Neural cell (in vitro differentiated cells): ENCODE measurements around the gene AADAT. TPM values are rescaled to one million over a fixed set of nuclear protein-coding genes. Genes with fewer than 3 reads are reported as not detected.

Source experiments
- H2AFZ ChIP-seq: fragments of 200-600, 300-800 bp; sonication (generic), shearing (Covaris generic); 2 replicates; pipeline ENCODE4 v1.6.0; 2014; ENCODE audit warnings: low read depth, mild to moderate bottlenecking, antibody characterized with exemption, low read length, moderate library complexity
- H3F3A ChIP-seq: fragments of 200-600 bp; shearing (Covaris generic); 2 replicates; pipeline ENCODE4 v1.6.1; 2016; ENCODE audit warnings: mild to moderate bottlenecking, moderate library complexity, mixed read lengths, antibody characterized with exemption, low read length; ENCODE audit not compliant: insufficient read depth, poor library complexity, severe bottlenecking
- H3K27ac ChIP-seq: fragments of 200-600, 300-800 bp; sonication (generic), shearing (Covaris generic); 2 replicates; pipeline ENCODE4 v1.5.1; 2014; ENCODE audit warnings: mild to moderate bottlenecking, low read length, moderate library complexity
- H3K27me3 ChIP-seq: fragments of 300-800, 200-600 bp; sonication (generic), shearing (Covaris generic); 2 replicates; pipeline ENCODE4 v1.6.0; 2014; ENCODE audit warnings: mild to moderate bottlenecking, low read depth, low read length, moderate library complexity; ENCODE audit not compliant: insufficient read depth
- H3K36me3 ChIP-seq: fragments of 300-800, 200-600 bp; sonication (generic), shearing (Covaris generic); 2 replicates; pipeline ENCODE4 v1.5.1; 2014; ENCODE audit warnings: mild to moderate bottlenecking, antibody characterized with exemption, low read length, moderate library complexity; ENCODE audit not compliant: insufficient read depth
- H3K4me2 ChIP-seq: fragments of 300-800, 200-600 bp; sonication (generic), shearing (Covaris generic); 2 replicates; pipeline ENCODE4 v1.6.0; 2014; ENCODE audit warnings: mild to moderate bottlenecking, low read length
- H3K4me3 ChIP-seq: fragments of 300-800, 200-600 bp; sonication (generic), shearing (Covaris generic); 2 replicates; pipeline ENCODE4 v1.5.1; 2014; ENCODE audit warnings: mild to moderate bottlenecking, low read length, moderate library complexity
- H3K79me2 ChIP-seq: fragments of 200-600 bp; shearing (Covaris generic); replicated peaks from 2 replicates; pipeline ENCODE4 v1.6.0; 2014; ENCODE audit warnings: mild to moderate bottlenecking, low read length, moderate library complexity; ENCODE audit not compliant: insufficient read depth
- H3K9ac ChIP-seq: fragments of 300-800, 200-600 bp; sonication (generic), shearing (Covaris generic); 2 replicates; pipeline ENCODE4 v1.6.1; 2016; ENCODE audit warnings: mild to moderate bottlenecking, low read length, mixed read lengths
- H3K9me2 ChIP-seq: fragments of 200-600 bp; shearing (Covaris generic); 2 replicates; pipeline ENCODE4 v1.6.1; 2016; ENCODE audit warnings: mild to moderate bottlenecking, low read length, mixed read lengths; ENCODE audit not compliant: insufficient read depth
- H3K9me3 ChIP-seq: fragments of 200-600, 300-800 bp; sonication (generic), shearing (Covaris generic); 2 replicates; pipeline ENCODE4 v1.6.1; 2016; ENCODE audit warnings: mild to moderate bottlenecking, mixed run types, low read length, moderate library complexity, mixed read lengths
- H4K20me1 ChIP-seq: fragments of 200-600 bp; shearing (Covaris generic); 2 replicates; pipeline ENCODE4 v1.6.1; 2016; ENCODE audit warnings: mild to moderate bottlenecking, mixed run types; ENCODE audit not compliant: insufficient read depth
- EP300 ChIP-seq: fragments of 450-650 bp; conservative IDR thresholded peaks from 2 replicates; pipeline ENCODE4 v1.6.1; 2014; ENCODE audit warnings: antibody characterized with exemption, mild to moderate bottlenecking, moderate library complexity; ENCODE audit not compliant: poor library complexity, severe bottlenecking
- EZH2 ChIP-seq: fragments of 200-600, 300-800 bp; shearing (Covaris generic), sonication (generic); IDR thresholded peaks from 2 replicates; pipeline ENCODE4 v1.6.1; 2014; ENCODE audit warnings: antibody characterized with exemption, low read length, borderline replicate concordance, mild to moderate bottlenecking; ENCODE audit not compliant: insufficient read depth, poor library complexity, severe bottlenecking
- MXI1 ChIP-seq: fragments of 450-650 bp; conservative IDR thresholded peaks from 2 replicates; pipeline ENCODE4 v1.6.1; 2014; ENCODE audit warnings: antibody characterized with exemption, mild to moderate bottlenecking; ENCODE audit not compliant: poor library complexity, severe bottlenecking
- POLR2AphosphoS5 ChIP-seq: IDR thresholded peaks from 2 replicates; pipeline ENCODE4 v1.6.1; 2012
- RAD21 ChIP-seq: fragments of 450-650 bp; conservative IDR thresholded peaks from 2 replicates; pipeline ENCODE4 v1.6.1; 2014; ENCODE audit warnings: antibody characterized with exemption, mild to moderate bottlenecking, moderate library complexity
- SMC3 ChIP-seq: fragments of 450-650 bp; conservative IDR thresholded peaks from 2 replicates; pipeline ENCODE4 v1.6.1; 2014; ENCODE audit warnings: antibody characterized with exemption, mild to moderate bottlenecking, moderate library complexity; ENCODE audit not compliant: poor library complexity
- TAF1 ChIP-seq: IDR thresholded peaks from 2 replicates; pipeline ENCODE4 v1.6.1; 2012; ENCODE audit warnings: low read depth
- polyA plus RNA-seq: library from polyadenylated mRNA; depleted of rRNA; stranded (reverse); fragments of >200 nt; gene quantifications from 2 replicates; pipeline ENCODE4 v1.2.3, GENCODE V29; 2014
- TF ChIP-seq, protein P1 (sequence below): fragments of 450-650 bp; IDR thresholded peaks from 2 replicates; pipeline ENCODE4 v1.5.1; 2014; ENCODE audit warnings: antibody characterized with exemption, mild to moderate bottlenecking, moderate library complexity; ENCODE audit not compliant: poor library complexity, severe bottlenecking
- TF ChIP-seq, protein P2 (sequence below): IDR thresholded peaks from 2 replicates; pipeline ENCODE4 v1.6.1; 2012; ENCODE audit warnings: borderline replicate concordance

The AADAT gene
- polyA plus RNA-seq, 1 donor from 2014 or later = 79.3 TPM

DNA sequence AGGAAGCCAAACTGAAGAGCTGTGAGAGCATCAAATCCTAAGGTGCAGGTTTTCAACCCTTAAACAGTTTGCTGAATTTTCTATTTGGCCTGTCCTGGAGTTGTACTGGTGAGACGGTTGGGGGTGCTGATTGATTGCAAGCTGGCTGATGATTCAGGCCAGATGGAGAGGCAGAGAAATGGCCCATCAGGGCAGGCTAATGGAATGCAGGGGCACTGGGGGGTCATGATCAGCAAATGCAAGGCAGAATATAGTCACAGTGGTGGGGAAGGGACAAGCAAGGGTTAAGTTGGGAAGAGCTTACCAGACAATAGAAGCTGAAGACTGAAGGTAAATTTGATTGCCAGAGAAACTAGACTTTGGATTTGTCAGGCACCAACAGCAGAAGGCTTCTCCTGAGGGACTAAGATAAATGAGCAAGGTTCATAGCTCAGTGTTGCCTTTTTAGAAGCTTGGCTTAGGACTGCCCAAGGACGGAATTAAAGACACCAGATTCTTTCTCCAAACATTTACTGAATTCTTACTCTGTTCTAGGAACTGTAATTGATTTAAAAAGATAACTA lies 4.3 kb upstream of the AADAT start:
- Histone ChIP-seq H3K27me3 (no peaks in the 10 kb centered on the region), H3K79me2 (no peaks in the 10 kb centered on the region), H3K4me2 (no peak overlapping the region), H3K4me3 (no peak overlapping the region), H3K9me2 (no peaks in the 10 kb centered on the region), H3K9ac (no peak overlapping the region), H3K27ac (no peak overlapping the region), H3K9me3 (no peaks in the 10 kb centered on the region), H3K36me3 (no peaks in the 10 kb centered on the region), H2AFZ (no peak overlapping the region), H3F3A (no peaks in the 10 kb centered on the region), H4K20me1 (no peaks in the 10 kb centered on the region)
- no peak for TF ChIP-seq SMC3
- no peak for TF ChIP-seq EP300
- TF ChIP-seq, protein P1, sequence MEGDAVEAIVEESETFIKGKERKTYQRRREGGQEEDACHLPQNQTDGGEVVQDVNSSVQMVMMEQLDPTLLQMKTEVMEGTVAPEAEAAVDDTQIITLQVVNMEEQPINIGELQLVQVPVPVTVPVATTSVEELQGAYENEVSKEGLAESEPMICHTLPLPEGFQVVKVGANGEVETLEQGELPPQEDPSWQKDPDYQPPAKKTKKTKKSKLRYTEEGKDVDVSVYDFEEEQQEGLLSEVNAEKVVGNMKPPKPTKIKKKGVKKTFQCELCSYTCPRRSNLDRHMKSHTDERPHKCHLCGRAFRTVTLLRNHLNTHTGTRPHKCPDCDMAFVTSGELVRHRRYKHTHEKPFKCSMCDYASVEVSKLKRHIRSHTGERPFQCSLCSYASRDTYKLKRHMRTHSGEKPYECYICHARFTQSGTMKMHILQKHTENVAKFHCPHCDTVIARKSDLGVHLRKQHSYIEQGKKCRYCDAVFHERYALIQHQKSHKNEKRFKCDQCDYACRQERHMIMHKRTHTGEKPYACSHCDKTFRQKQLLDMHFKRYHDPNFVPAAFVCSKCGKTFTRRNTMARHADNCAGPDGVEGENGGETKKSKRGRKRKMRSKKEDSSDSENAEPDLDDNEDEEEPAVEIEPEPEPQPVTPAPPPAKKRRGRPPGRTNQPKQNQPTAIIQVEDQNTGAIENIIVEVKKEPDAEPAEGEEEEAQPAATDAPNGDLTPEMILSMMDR = no peak
- no peak for TF ChIP-seq POLR2AphosphoS5
- TF ChIP-seq TAF1 = no peak
- no peak for TF ChIP-seq MXI1
- no peak for TF ChIP-seq RAD21
- TF ChIP-seq, protein P2, sequence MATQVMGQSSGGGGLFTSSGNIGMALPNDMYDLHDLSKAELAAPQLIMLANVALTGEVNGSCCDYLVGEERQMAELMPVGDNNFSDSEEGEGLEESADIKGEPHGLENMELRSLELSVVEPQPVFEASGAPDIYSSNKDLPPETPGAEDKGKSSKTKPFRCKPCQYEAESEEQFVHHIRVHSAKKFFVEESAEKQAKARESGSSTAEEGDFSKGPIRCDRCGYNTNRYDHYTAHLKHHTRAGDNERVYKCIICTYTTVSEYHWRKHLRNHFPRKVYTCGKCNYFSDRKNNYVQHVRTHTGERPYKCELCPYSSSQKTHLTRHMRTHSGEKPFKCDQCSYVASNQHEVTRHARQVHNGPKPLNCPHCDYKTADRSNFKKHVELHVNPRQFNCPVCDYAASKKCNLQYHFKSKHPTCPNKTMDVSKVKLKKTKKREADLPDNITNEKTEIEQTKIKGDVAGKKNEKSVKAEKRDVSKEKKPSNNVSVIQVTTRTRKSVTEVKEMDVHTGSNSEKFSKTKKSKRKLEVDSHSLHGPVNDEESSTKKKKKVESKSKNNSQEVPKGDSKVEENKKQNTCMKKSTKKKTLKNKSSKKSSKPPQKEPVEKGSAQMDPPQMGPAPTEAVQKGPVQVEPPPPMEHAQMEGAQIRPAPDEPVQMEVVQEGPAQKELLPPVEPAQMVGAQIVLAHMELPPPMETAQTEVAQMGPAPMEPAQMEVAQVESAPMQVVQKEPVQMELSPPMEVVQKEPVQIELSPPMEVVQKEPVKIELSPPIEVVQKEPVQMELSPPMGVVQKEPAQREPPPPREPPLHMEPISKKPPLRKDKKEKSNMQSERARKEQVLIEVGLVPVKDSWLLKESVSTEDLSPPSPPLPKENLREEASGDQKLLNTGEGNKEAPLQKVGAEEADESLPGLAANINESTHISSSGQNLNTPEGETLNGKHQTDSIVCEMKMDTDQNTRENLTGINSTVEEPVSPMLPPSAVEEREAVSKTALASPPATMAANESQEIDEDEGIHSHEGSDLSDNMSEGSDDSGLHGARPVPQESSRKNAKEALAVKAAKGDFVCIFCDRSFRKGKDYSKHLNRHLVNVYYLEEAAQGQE = no peak
- no peak for TF ChIP-seq EZH2

DNA sequence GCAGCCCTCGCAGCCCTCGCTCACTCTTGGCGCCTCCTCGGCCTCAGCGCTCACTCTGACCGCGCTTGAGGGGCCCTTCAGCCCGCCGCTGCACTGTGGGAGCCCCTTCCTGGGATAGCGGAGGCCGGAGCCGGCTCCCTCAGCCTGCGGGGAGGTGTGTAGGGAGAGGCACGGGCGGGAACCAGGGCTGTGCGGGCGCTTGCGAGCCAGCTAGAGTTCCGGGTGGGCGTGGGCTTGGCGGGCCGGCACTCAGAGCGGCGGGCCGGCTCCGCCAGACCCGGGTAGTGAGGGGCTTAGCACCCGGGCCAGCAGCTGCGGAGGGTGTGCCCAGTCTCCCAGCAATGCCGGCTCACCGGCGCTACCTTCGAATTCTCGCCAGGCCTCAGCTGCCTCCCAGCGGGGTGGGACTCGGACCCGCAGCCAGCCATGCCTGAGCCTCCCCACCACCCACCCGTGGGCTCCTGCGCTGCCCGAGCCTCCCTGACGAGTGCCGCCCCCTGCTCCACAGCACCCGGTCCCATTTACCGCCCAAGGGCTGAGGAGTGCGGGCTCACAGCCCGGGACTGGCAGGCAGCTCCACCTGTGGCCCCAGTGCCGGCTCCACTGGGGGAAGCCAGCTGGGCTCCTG lies 1.4 kb upstream of the AADAT start:
- Histone ChIP-seq H3F3A (no peaks in the 10 kb centered on the region), H4K20me1 (no peaks in the 10 kb centered on the region), H3K4me3 (no peak overlapping the region), H3K27ac (no peak overlapping the region), H3K79me2 (peaks cover 13% of the 10 kb centered on the region), H2AFZ (no peak overlapping the region), H3K36me3 (peaks cover 8% of the 10 kb centered on the region), H3K27me3 (no peaks in the 10 kb centered on the region), H3K9me2 (no peaks in the 10 kb centered on the region), H3K4me2 (no peak overlapping the region), H3K9ac (no peak overlapping the region), H3K9me3 (no peaks in the 10 kb centered on the region)
- TF ChIP-seq POLR2AphosphoS5 (no peak), RAD21 (no peak), EZH2 (no peak), SMC3 (no peak), TAF1 (no peak), MXI1 (no peak), EP300 (no peak)
- TF ChIP-seq, protein P1 = no peak
- TF ChIP-seq, protein P2 = no peak
